ENCODE data around the gene PLEKHG4B. TPM values are rescaled to one million over a fixed set of nuclear protein-coding genes. Genes with fewer than 3 reads are reported as not detected.
"Not testable (repeated sequence)": the region's sequence is repeated elsewhere in the genome, so short reads cannot be mapped to it uniquely, and the experiment has no call there.

The PLEKHG4B gene
- polyA plus RNA-seq, 1 of the 3 experiments (the other 2 are of a cell fraction): 0.18 TPM

DNA sequence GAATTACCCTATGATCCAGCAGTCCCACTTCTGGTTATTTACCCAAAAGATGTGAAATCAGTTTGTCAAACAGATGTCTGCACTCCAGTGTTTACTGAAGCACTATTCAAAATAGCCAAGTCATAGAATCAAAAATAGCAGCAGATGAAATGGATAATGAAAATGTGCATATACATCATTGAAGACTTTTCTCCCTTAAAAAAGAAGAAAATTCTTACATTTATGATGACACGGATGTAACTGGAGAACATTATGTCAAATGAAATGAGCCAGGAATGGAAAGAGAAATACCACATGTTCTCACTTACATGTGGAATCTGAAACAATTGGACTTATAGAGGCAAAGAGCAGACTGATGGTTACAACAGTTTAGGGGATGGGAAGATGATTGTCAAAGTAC lies 21.5 kb upstream of the PLEKHG4B start (continued):
- TF ChIP-seq, protein P1, sequence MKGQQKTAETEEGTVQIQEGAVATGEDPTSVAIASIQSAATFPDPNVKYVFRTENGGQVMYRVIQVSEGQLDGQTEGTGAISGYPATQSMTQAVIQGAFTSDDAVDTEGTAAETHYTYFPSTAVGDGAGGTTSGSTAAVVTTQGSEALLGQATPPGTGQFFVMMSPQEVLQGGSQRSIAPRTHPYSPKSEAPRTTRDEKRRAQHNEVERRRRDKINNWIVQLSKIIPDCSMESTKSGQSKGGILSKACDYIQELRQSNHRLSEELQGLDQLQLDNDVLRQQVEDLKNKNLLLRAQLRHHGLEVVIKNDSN (IDR thresholded peaks at IDR 0.05; ENCODE audit: borderline replicate concordance, low read depth): no peak

DNA sequence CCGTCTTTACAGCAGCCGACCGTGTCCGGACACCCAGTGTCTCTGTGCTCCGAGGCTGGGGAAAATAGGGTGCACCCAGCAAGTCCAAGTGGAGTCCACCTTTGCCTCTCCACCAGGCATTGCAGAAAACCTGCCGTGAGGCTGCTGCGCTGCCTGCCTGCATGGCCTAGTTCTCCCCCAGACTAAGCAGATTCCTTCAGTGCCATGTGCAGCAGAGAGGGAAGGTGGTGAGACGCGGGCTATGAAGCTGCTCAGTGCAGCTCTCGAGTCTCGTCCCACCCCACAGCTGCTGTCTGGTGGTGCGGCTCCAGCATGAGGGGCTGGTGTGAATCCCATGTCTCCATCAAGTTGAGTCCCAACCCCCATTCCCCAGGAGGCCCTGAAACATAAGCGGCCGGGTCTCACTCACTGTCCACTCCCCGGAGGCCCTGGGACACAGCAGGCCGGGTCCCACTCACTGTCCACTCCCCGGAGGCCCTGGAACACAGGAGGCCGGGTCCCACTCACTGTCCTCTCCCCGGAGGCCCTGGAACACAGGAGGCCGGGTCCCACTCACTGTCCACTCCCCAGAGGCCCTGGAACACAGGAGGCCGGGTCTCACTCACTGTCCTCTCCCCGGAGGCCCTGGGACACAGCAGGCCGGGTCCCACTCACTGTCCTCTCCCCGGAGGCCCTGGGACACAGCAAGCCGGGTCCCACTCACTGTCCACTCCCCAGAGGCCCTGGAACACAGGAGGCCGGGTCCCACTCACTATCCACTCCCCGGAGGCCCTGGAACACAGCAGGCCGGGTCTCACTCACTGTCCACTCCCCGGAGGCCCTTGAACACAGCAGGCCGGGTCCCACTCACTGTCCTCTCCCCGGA lies 19.4 kb upstream of the PLEKHG4B start:
- peaks cover 30% of the 10 kb centered on the region; the same call in 1 of the 2 replicates for H3K27me3 ChIP-seq (ENCODE audit: insufficient read depth)
- CTCF ChIA-PET; H3K4me2 ChIP-seq; H3K9me2 ChIP-seq; H3K36me3 ChIP-seq (replicated peaks in 1 of 2; ENCODE audit: control insufficient read depth in 1 of 2, insufficient read depth in 2 of 2, low read length in 1 of 2); H3F3A ChIP-seq (replicated peaks; ENCODE audit: insufficient read depth); H3K4me1 ChIP-seq (ENCODE audit: control insufficient read depth in 1 of 2, insufficient read depth in 2 of 2, low read depth in 1 of 2, low read length in 1 of 2); POLR2A ChIA-PET; H4K20me1 ChIP-seq (ENCODE audit: insufficient read depth); H3K9me3 ChIP-seq; H2AFZ ChIP-seq (ENCODE audit: low read depth); H3K27ac ChIP-seq (ENCODE audit: low read depth in 2 of 2, low read length in 1 of 2); H3K9ac ChIP-seq; H3K4me3 ChIP-seq (ENCODE audit: low read depth in 2 of 2, low read length in 1 of 2); H3K79me2 ChIP-seq (ENCODE audit: insufficient read depth); DNase-seq: not testable (repeated sequence)
- 61% methylated on average over 18 of the region's 31 CpGs for WGBS (ENCODE audit: low lambda C conversion rate)

DNA sequence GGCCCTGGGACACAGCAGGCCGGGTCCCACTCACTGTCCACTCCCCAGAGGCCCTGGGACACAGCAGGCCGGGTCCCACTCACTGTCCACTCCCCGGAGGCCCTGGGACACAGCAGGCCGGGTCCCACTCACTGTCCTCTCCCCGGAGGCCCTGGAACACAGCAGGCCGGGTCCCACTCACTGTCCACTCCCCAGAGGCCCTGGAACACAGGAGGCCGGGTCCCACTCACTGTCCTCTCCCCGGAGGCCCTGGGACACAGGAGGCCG lies 18.9 kb upstream of the PLEKHG4B start:
- H3K9me3 ChIP-seq; H2AFZ ChIP-seq (ENCODE audit: low read depth); H4K20me1 ChIP-seq (ENCODE audit: insufficient read depth); DNase-seq; CTCF ChIA-PET; POLR2A ChIA-PET; H3K36me3 ChIP-seq (replicated peaks in 1 of 2; ENCODE audit: control insufficient read depth in 1 of 2, insufficient read depth in 2 of 2, low read length in 1 of 2); H3K79me2 ChIP-seq (ENCODE audit: insufficient read depth); H3K9ac ChIP-seq; H3K9me2 ChIP-seq; H3K4me3 ChIP-seq (ENCODE audit: low read depth in 2 of 2, low read length in 1 of 2); H3K4me2 ChIP-seq; H3K4me1 ChIP-seq (ENCODE audit: control insufficient read depth in 1 of 2, insufficient read depth in 2 of 2, low read depth in 1 of 2, low read length in 1 of 2); H3K27ac ChIP-seq (ENCODE audit: low read depth in 2 of 2, low read length in 1 of 2); H3F3A ChIP-seq (replicated peaks; ENCODE audit: insufficient read depth): not testable (repeated sequence)
- H3K27me3 ChIP-seq (ENCODE audit: insufficient read depth): peaks cover 30% of the 10 kb centered on the region; the same call in 1 of the 2 replicates
- 36% methylated on average over 3 of the region's 9 CpGs for WGBS (ENCODE audit: low lambda C conversion rate)

DNA sequence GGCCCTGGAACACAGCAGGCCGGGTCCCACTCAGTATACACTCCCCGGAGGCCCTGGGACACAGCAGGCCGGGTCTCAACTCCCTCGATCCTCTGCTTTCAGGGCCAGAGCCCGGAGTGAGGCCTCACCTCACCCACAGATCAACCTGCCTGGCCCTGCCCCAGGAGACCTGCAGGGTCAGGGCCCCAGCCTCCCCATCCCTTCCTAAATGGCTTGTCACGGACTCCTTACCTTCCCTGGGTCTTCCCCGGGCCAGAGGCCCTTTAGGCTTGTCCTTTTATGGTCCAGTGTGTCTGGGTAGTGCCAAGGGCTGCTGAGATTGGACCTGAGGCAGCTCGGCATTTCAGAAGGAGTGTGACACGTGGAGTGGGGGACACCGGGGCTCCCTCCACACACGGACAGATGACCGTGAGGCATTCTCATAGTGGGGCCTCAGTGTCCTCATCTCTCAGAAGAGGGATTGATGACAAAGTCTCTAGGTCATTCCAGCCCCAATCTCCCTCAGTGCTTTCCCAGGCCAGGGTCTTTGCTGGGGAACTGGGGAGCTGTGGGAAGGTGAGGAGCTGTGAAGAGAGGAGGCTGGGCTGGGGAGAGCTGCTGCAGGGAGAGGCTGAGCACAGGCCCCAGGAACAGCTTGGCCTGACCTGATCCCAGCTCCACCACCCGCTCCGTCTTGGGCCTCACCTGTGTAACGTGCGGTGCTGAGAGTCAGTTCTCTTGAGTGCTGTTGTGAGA lies 18.0 kb upstream of the PLEKHG4B start:
- no peak for DNase-seq
- no peaks in the 10 kb centered on the region for H3K36me3 ChIP-seq (replicated peaks in 1 of 2; ENCODE audit: control insufficient read depth in 1 of 2, insufficient read depth in 2 of 2, low read length in 1 of 2)
- H3K79me2 ChIP-seq (ENCODE audit: insufficient read depth): no peaks in the 10 kb centered on the region
- no peak overlapping the region for H3K9ac ChIP-seq
- CTCF ChIA-PET: no interaction called here
- WGBS (ENCODE audit: low lambda C conversion rate): 66% methylated on average over 10 of the region's 16 CpGs
- no peaks in the 10 kb centered on the region for H4K20me1 ChIP-seq (ENCODE audit: insufficient read depth)
- no peak overlapping the region for H3K4me2 ChIP-seq
- H3K4me1 ChIP-seq (ENCODE audit: control insufficient read depth in 1 of 2, insufficient read depth in 2 of 2, low read depth in 1 of 2, low read length in 1 of 2): no peaks in the 10 kb centered on the region; a peak in 1 of 4 replicates
- TF ChIP-seq, protein P2, sequence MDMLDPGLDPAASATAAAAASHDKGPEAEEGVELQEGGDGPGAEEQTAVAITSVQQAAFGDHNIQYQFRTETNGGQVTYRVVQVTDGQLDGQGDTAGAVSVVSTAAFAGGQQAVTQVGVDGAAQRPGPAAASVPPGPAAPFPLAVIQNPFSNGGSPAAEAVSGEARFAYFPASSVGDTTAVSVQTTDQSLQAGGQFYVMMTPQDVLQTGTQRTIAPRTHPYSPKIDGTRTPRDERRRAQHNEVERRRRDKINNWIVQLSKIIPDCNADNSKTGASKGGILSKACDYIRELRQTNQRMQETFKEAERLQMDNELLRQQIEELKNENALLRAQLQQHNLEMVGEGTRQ (IDR thresholded peaks at IDR 0.05; ENCODE audit: borderline replicate concordance, low read depth, low read length): no peak
- TF ChIP-seq FOXM1 (IDR thresholded peaks at IDR 0.05; ENCODE audit: low read depth): no peak
- no peak for TF ChIP-seq FOXJ3 (CRISPR knock-in tag; IDR thresholded peaks at IDR 0.05)
- TF ChIP-seq RCOR1 (IDR thresholded peaks at IDR 0.05; ENCODE audit: low read length): no peak
- no peak for TF ChIP-seq GATA2 (CRISPR knock-in tag; IDR thresholded peaks at IDR 0.05)
- H3K27me3 ChIP-seq (ENCODE audit: insufficient read depth): peaks cover 30% of the 10 kb centered on the region; the same call in 1 of the 2 replicates
- H3K9me2 ChIP-seq: no peaks in the 10 kb centered on the region
- no peak overlapping the region for H3K4me3 ChIP-seq (ENCODE audit: low read depth in 2 of 2, low read length in 1 of 2)
- no peak overlapping the region for H2AFZ ChIP-seq (ENCODE audit: low read depth)
- no peaks in the 10 kb centered on the region for H3F3A ChIP-seq (replicated peaks; ENCODE audit: insufficient read depth)
- POLR2A ChIA-PET: no interaction called here
- no peak overlapping the region for H3K27ac ChIP-seq (ENCODE audit: low read depth in 2 of 2, low read length in 1 of 2)
- no peaks in the 10 kb centered on the region for H3K9me3 ChIP-seq

All from SK-N-SH (cell line).